ENCODE results near the gene PDZD2. TPM values are rescaled to one million over a fixed set of nuclear protein-coding genes. Genes with fewer than 3 reads are reported as not detected.
A peak's percentile ranks its signal among the peaks of the same experiment; 100 is the strongest.

Gene PDZD2
- total RNA-seq, result 1 to 10 TPM; 1.3 to 1.8 TPM
- 0.97 TPM for polyA plus RNA-seq (2013, experiment 1 of 2)
- 1.2 TPM for polyA plus RNA-seq (2013, experiment 2 of 2)
- 0 to 6.8 (median 0.78) reads per million in 172 experiments for total RNA-seq

- Histone ChIP-seq H3K36me3 (ENCODE audit: insufficient read depth, low read length) (no peaks in the 10 kb centered on the region), H3K27me3 (ENCODE audit: control insufficient read depth in 1 of 2, insufficient read depth in 2 of 2, low read length in 2 of 2) (peaks cover 6 to 11% of the 10 kb centered on the region in 2 experiments), H3K27ac (ENCODE audit: low read depth in 1 of 2, low read length in 2 of 2) (no peak within 1 kb of the TSS), H3K4me3 (ENCODE audit: low read length) (peak within 1 kb of the TSS; percentile 70), H3K4me1 (ENCODE audit: insufficient read depth, low read length) (peaks cover 20% of the 10 kb centered on the region), H3K9me3 (ENCODE audit: control insufficient read depth in 1 of 2, insufficient read depth in 1 of 2, low read length in 2 of 2) (no peaks in the 10 kb centered on the region)
- peaks cover 4% of the 10 kb centered on the region for H3K27me3 Mint-ChIP-seq
- H3K9me3 Mint-ChIP-seq, result no peaks in the 10 kb centered on the region
- ATAC-seq (ENCODE audit: poor library complexity) (peak; percentile 76), DNase-seq (peak; percentile 33 to 89 (median 54))
- POLR2A ChIA-PET, result interaction anchor here (0.7 to 1.3 kb wide), 2 partner anchors 8 to 534 kb away, joined by 3 to 5 read pairs; no protein-coding TSS in a partner anchor
- no peaks in the 10 kb centered on the region for H3K36me3 Mint-ChIP-seq (ENCODE audit: low read depth)
- CTCF ChIA-PET, result no interaction called here
- intact Hi-C loops (cut with DNase I, micrococcal nuclease), result no loop called here
- peak within 1 kb of the TSS; percentile 92 for H3K4me3 Mint-ChIP-seq
- H3K27ac Mint-ChIP-seq, result peak within 1 kb of the TSS; percentile 46
- H3K4me1 Mint-ChIP-seq (ENCODE audit: low read depth), result peaks cover 17% of the 10 kb centered on the region
- TF ChIP-seq, protein P1, sequence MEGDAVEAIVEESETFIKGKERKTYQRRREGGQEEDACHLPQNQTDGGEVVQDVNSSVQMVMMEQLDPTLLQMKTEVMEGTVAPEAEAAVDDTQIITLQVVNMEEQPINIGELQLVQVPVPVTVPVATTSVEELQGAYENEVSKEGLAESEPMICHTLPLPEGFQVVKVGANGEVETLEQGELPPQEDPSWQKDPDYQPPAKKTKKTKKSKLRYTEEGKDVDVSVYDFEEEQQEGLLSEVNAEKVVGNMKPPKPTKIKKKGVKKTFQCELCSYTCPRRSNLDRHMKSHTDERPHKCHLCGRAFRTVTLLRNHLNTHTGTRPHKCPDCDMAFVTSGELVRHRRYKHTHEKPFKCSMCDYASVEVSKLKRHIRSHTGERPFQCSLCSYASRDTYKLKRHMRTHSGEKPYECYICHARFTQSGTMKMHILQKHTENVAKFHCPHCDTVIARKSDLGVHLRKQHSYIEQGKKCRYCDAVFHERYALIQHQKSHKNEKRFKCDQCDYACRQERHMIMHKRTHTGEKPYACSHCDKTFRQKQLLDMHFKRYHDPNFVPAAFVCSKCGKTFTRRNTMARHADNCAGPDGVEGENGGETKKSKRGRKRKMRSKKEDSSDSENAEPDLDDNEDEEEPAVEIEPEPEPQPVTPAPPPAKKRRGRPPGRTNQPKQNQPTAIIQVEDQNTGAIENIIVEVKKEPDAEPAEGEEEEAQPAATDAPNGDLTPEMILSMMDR (IDR thresholded peaks at IDR 0.05), result peak; percentile 49
These were observed at the start of gene PDZD2 for GRCh38 chr5:31638748-31639418. Gene PDZD2, plus strand, starts transcription at chr5:31639131.

- Histone ChIP-seq H3K27ac (ENCODE audit: low read depth in 1 of 2, low read length in 2 of 2) (no peak overlapping the region), H3K36me3 (ENCODE audit: insufficient read depth, low read length) (no peaks in the 10 kb centered on the region), H3K9me3 (ENCODE audit: control insufficient read depth in 1 of 2, insufficient read depth in 1 of 2, low read length in 2 of 2) (no peaks in the 10 kb centered on the region), H3K4me3 (ENCODE audit: low read length) (no peak overlapping the region), H3K27me3 (ENCODE audit: control insufficient read depth in 1 of 2, insufficient read depth in 2 of 2, low read length in 2 of 2) (peaks cover 3 to 5% of the 10 kb centered on the region in 2 experiments), H3K4me1 (ENCODE audit: insufficient read depth, low read length) (no peaks in the 10 kb centered on the region)
- H3K27me3 Mint-ChIP-seq, result peaks cover 20% of the 10 kb centered on the region
- POLR2A ChIA-PET, result no interaction called here
- H3K9me3 Mint-ChIP-seq, result no peaks in the 10 kb centered on the region
- no peak for DNase-seq
- H3K27ac Mint-ChIP-seq, result no peak overlapping the region
- TF ChIP-seq, protein P1 (IDR thresholded peaks at IDR 0.05), result no peak
- H3K4me3 Mint-ChIP-seq, result no peak overlapping the region
- CTCF ChIA-PET, result no interaction called here
- intact Hi-C loops (cut with DNase I, micrococcal nuclease), result no loop called here
- no peak for ATAC-seq (ENCODE audit: poor library complexity)
- H3K36me3 Mint-ChIP-seq (ENCODE audit: low read depth), result no peaks in the 10 kb centered on the region
- H3K4me1 Mint-ChIP-seq (ENCODE audit: low read depth), result no peaks in the 10 kb centered on the region
These were observed 45.3 kb upstream of the PDZD2 start for GRCh38 chr5:31593665-31594064.

DNA sequence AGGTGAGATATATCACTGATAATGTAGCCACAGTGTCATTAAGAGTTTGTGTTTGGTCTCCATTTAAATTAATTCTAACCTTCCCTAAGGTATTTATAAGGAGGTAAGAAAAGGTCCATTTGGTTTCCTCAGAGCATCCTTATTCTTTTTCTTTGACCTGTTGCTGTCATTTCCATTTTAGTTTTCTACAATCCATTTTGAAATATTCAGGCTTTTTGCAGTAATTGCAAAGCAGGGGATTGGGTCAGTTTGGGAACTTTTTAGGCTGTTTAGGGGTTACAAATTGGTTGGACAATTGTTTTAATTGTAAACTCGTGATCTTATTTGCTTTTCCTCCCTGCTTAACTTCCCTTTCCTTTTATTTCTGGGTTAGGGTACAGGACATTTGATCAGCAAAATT, 42.6 kb upstream of the PDZD2 start:
- Histone ChIP-seq H3K4me1 (ENCODE audit: insufficient read depth, low read length) (no peaks in the 10 kb centered on the region), H3K4me3 (ENCODE audit: low read length) (no peak overlapping the region), H3K27ac (ENCODE audit: low read depth in 1 of 2, low read length in 2 of 2) (no peak overlapping the region), H3K27me3 (ENCODE audit: control insufficient read depth in 1 of 2, insufficient read depth in 2 of 2, low read length in 2 of 2) (peaks cover 0 to 5% of the 10 kb centered on the region in 2 experiments), H3K36me3 (ENCODE audit: insufficient read depth, low read length) (no peaks in the 10 kb centered on the region), H3K9me3 (ENCODE audit: control insufficient read depth in 1 of 2, insufficient read depth in 1 of 2, low read length in 2 of 2) (no peaks in the 10 kb centered on the region)
- Mint-ChIP-seq H3K27me3 (peaks cover 22% of the 10 kb centered on the region), H3K27ac (no peak overlapping the region), H3K9me3 (no peaks in the 10 kb centered on the region), H3K36me3 (ENCODE audit: low read depth) (no peaks in the 10 kb centered on the region), H3K4me1 (ENCODE audit: low read depth) (no peaks in the 10 kb centered on the region), H3K4me3 (no peak overlapping the region)
- DNase-seq (no peak), ATAC-seq (ENCODE audit: poor library complexity) (no peak)
- ChIA-PET CTCF (no interaction called here), POLR2A (no interaction called here)
- intact Hi-C loops (cut with DNase I, micrococcal nuclease), result no loop called here
- TF ChIP-seq, protein P1 (IDR thresholded peaks at IDR 0.05), result no peak
